Measurements from ENCODE around the gene AAMDC.

The AAMDC gene

GRCh38 chr11:77820565-77821348 lies at the start of gene AAMDC, which contains the start of gene RSF1:
Gene AAMDC (plus strand): TSS chr11:77821144. CDS start chr11:77842497, 21,353 bp downstream.
Gene RSF1 (minus strand): TSS chr11:77820722. CDS start chr11:77820714, 8 bp downstream.
- Histone ChIP-seq H3K9ac (ENCODE audit: low read length) (peak within 1 kb of the TSS; percentile 96), H3K4me3 (ENCODE audit: low read length) (peak within 1 kb of the TSS; percentile 87), H3K4me1 (ENCODE audit: control insufficient read depth, insufficient read depth, low read length) (peaks cover 11% of the 10 kb centered on the region), H3K9me3 (ENCODE audit: control insufficient read depth, low read length) (no peaks in the 10 kb centered on the region), H3K36me3 (ENCODE audit: control insufficient read depth, insufficient read depth, low read length) (no peaks in the 10 kb centered on the region), H3K27me3 (ENCODE audit: control insufficient read depth, insufficient read depth, low read length) (no peaks in the 10 kb centered on the region)

DNA sequence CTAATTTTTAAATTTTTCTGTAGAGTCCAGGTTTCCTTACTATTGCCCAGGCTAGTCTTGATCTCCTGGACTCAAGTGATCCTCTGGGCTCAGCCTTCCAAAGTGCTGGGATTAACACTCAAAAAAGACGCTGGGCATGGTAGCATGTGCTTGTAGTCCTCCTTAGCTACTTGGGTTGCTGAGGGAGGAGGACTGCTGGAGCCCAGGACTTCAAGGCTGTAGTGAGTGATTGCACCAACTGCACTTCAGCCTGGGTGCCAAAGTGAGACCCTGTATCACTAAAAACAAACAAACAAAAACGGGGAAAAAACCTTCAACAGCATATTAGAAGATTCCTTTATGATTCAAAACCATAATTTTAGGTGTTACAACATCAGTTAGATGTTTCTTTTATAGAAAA lies 45.0 kb upstream of the AAMDC start:
- H3K27me3 ChIP-seq (ENCODE audit: control insufficient read depth, insufficient read depth, low read length) = no peaks in the 10 kb centered on the region
- peaks cover 4% of the 10 kb centered on the region for H3K4me1 ChIP-seq (ENCODE audit: control insufficient read depth, insufficient read depth, low read length)
- H3K4me3 ChIP-seq (ENCODE audit: low read length) = no peak overlapping the region
- no peak overlapping the region for H3K9ac ChIP-seq (ENCODE audit: low read length)
- H3K36me3 ChIP-seq (ENCODE audit: control insufficient read depth, insufficient read depth, low read length) = no peaks in the 10 kb centered on the region
- H3K9me3 ChIP-seq (ENCODE audit: control insufficient read depth, low read length) = no peaks in the 10 kb centered on the region

- Histone ChIP-seq H3K4me3 (ENCODE audit: low read length) (no peak overlapping the region), H3K36me3 (ENCODE audit: control insufficient read depth, insufficient read depth, low read length) (no peaks in the 10 kb centered on the region), H3K9me3 (ENCODE audit: control insufficient read depth, low read length) (no peaks in the 10 kb centered on the region), H3K4me1 (ENCODE audit: control insufficient read depth, insufficient read depth, low read length) (no peaks in the 10 kb centered on the region), H3K9ac (ENCODE audit: low read length) (no peak overlapping the region), H3K27me3 (ENCODE audit: control insufficient read depth, insufficient read depth, low read length) (no peaks in the 10 kb centered on the region)
Observed at GRCh38 chr11:77776455-77776854, 44.5 kb upstream of the AAMDC start.

- Histone ChIP-seq H3K4me1 (ENCODE audit: control insufficient read depth, insufficient read depth, low read length) (no peaks in the 10 kb centered on the region), H3K4me3 (ENCODE audit: low read length) (no peak overlapping the region), H3K9ac (ENCODE audit: low read length) (no peak overlapping the region), H3K27me3 (ENCODE audit: control insufficient read depth, insufficient read depth, low read length) (no peaks in the 10 kb centered on the region), H3K36me3 (ENCODE audit: control insufficient read depth, insufficient read depth, low read length) (no peaks in the 10 kb centered on the region), H3K9me3 (ENCODE audit: control insufficient read depth, low read length) (no peaks in the 10 kb centered on the region)
Observed at GRCh38 chr11:77778118-77778517, 42.8 kb upstream of the AAMDC start.

DNA sequence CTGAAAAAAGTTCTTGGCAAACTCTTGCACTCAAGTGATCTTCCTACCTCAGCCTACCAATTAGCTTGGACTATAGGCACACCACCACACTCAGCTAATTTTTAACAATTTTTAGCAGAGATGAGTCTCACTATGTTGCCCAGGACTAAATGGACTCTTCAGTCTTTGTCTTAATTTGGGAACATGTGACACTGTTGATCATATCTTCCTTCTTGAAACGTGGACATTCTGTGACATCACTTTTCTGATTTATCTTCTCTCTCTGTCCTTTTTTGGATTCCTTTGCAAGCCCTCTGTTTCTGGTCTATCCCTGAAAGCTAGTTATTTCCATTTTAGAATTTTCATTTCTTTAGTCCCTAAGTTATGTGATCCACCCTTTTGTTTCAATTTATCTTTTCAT lies 42.4 kb upstream of the AAMDC start:
- Histone ChIP-seq H3K4me3 (ENCODE audit: low read length) (no peak overlapping the region), H3K9ac (ENCODE audit: low read length) (no peak overlapping the region), H3K36me3 (ENCODE audit: control insufficient read depth, insufficient read depth, low read length) (no peaks in the 10 kb centered on the region), H3K27me3 (ENCODE audit: control insufficient read depth, insufficient read depth, low read length) (no peaks in the 10 kb centered on the region), H3K4me1 (ENCODE audit: control insufficient read depth, insufficient read depth, low read length) (no peaks in the 10 kb centered on the region), H3K9me3 (ENCODE audit: control insufficient read depth, low read length) (no peaks in the 10 kb centered on the region)

DNA sequence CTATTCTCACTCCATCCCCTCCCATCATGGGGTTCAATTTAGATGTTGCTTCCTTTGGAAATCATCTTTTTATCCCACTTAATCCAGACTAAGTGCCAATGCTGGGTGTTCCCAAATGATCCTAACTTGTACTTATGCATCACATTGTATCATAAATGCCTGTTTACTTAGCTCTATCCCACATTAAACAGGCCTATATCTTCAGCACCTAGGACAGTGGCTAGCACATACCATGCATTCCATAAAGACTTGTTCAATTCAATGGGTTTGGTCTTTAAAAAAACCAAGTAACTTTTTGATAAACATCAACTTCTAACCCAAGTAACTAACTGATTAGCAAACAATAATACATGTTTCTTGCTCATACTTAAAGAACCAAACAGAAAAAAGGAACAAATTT lies 41.0 kb upstream of the AAMDC start:
- no peaks in the 10 kb centered on the region for H3K4me1 ChIP-seq (ENCODE audit: control insufficient read depth, insufficient read depth, low read length)
- H3K9me3 ChIP-seq (ENCODE audit: control insufficient read depth, low read length) = no peaks in the 10 kb centered on the region
- no peak overlapping the region for H3K9ac ChIP-seq (ENCODE audit: low read length)
- H3K4me3 ChIP-seq (ENCODE audit: low read length) = no peak overlapping the region
- no peaks in the 10 kb centered on the region for H3K27me3 ChIP-seq (ENCODE audit: control insufficient read depth, insufficient read depth, low read length)
- H3K36me3 ChIP-seq (ENCODE audit: control insufficient read depth, insufficient read depth, low read length) = no peaks in the 10 kb centered on the region

- no peaks in the 10 kb centered on the region for H3K27me3 ChIP-seq (ENCODE audit: control insufficient read depth, insufficient read depth, low read length)
- H3K9ac ChIP-seq (ENCODE audit: low read length) = no peak overlapping the region
- H3K4me3 ChIP-seq (ENCODE audit: low read length) = no peak overlapping the region
- H3K9me3 ChIP-seq (ENCODE audit: control insufficient read depth, low read length) = no peaks in the 10 kb centered on the region
- H3K36me3 ChIP-seq (ENCODE audit: control insufficient read depth, insufficient read depth, low read length) = no peaks in the 10 kb centered on the region
- no peaks in the 10 kb centered on the region for H3K4me1 ChIP-seq (ENCODE audit: control insufficient read depth, insufficient read depth, low read length)
Observed at GRCh38 chr11:77783025-77783424, 37.9 kb upstream of the AAMDC start.

DNA sequence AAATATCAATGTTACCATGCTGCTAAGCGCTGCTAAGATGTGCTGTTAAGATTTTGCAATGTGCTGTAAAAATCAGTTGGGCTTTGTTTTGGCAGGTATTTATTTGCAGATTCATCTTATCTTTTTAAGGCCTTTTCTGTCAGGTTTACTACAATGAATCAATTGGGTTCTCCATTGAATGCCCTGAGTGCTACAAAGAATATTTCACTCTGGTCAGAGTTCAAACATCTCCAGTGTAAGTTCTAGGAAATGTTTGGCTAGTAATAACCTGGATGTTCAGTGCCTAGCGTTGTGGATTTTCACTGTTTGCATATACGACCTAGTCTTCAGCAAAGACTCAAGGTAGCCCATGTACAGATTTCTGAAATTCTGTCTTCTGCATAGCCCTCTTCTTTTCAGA lies 36.4 kb upstream of the AAMDC start:
- Histone ChIP-seq H3K36me3 (ENCODE audit: control insufficient read depth, insufficient read depth, low read length) (no peaks in the 10 kb centered on the region), H3K4me3 (ENCODE audit: low read length) (no peak overlapping the region)

DNA sequence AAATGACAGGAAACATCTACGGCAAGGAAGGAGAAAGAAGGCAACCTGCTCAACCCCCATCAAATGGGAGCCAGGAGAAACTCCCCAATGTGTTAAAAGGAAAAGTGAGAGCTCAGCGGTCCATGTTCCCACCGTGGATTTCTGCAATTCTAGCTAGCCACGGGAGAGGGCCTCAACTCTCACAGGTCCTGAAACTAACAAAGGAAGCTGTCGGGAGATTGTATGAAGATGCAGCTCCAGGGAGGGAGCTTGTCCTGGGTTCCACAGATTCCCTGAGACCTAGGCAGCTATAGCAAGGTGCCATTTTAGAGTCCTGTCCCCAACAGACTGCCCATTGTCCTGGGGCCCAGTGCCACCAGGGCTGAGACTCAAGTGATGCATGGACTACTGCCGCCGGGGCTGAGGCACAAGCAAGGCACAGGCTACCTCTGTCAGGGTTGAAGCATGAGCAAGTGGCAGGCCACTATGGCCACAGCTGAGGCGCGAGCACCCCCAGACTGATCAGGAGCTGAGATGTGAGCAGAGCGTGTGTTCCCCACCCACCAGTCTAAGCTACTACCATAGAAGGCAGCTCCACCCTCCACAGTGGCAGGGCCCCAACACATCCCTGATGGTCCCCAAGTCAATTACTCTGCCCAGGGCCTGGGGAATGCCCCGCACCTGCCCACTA lies 31.7 kb upstream of the AAMDC start:
- H3K27me3 ChIP-seq (ENCODE audit: control insufficient read depth, insufficient read depth, low read length) = no peaks in the 10 kb centered on the region
- H3K4me1 ChIP-seq (ENCODE audit: control insufficient read depth, insufficient read depth, low read length) = no peaks in the 10 kb centered on the region
- no peak overlapping the region for H3K9ac ChIP-seq (ENCODE audit: low read length)
- no peaks in the 10 kb centered on the region for H3K9me3 ChIP-seq (ENCODE audit: control insufficient read depth, low read length)
- H3K4me3 ChIP-seq (ENCODE audit: low read length) = no peak overlapping the region
- H3K36me3 ChIP-seq (ENCODE audit: control insufficient read depth, insufficient read depth, low read length) = no peaks in the 10 kb centered on the region

More for the DNA sequence above, 36.4 kb upstream of the AAMDC start:
- Histone ChIP-seq H3K9me3 (ENCODE audit: control insufficient read depth, low read length) (no peaks in the 10 kb centered on the region), H3K4me1 (ENCODE audit: control insufficient read depth, insufficient read depth, low read length) (no peaks in the 10 kb centered on the region), H3K9ac (ENCODE audit: low read length) (no peak overlapping the region), H3K27me3 (ENCODE audit: control insufficient read depth, insufficient read depth, low read length) (no peaks in the 10 kb centered on the region)

DNA sequence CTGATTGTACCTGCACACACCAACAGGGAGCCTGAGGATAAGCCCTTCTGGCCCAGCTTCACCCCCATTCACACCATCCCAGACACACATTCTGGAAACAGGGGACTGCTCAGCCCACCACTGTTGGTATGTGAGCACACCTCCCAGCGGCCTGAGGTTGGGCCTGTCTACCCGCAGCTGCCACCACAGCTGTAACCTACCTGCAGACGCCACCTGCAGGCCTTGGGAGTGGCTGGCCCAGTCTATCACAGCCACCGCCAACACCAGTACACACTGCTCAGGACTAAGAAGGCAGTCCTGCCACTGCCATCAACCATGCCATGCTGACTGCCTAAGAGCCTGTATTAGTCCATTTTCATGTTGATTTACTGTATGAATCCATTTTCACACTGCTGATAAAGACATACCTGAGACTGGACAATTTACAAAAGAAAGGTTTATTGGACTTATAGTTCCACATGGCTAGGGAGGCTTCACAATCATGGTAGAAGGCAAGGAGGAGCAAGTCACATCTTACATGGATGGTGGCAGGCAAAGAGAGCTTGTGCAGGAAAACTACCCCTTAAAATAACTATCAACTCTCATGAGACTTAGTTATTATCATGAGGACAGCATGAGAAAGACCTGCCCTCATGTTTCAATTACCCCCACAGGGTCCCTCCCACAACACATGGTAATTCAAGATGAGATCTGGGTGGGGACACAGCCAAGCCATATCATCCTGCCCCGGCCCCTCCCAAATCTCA lies 31.0 kb upstream of the AAMDC start:
- no peaks in the 10 kb centered on the region for H3K9me3 ChIP-seq (ENCODE audit: control insufficient read depth, low read length)
- H3K4me3 ChIP-seq (ENCODE audit: low read length) = no peak overlapping the region
- H3K27me3 ChIP-seq (ENCODE audit: control insufficient read depth, insufficient read depth, low read length) = no peaks in the 10 kb centered on the region
- no peaks in the 10 kb centered on the region for H3K4me1 ChIP-seq (ENCODE audit: control insufficient read depth, insufficient read depth, low read length)
- H3K36me3 ChIP-seq (ENCODE audit: control insufficient read depth, insufficient read depth, low read length) = no peaks in the 10 kb centered on the region
- H3K9ac ChIP-seq (ENCODE audit: low read length) = no peak overlapping the region

DNA sequence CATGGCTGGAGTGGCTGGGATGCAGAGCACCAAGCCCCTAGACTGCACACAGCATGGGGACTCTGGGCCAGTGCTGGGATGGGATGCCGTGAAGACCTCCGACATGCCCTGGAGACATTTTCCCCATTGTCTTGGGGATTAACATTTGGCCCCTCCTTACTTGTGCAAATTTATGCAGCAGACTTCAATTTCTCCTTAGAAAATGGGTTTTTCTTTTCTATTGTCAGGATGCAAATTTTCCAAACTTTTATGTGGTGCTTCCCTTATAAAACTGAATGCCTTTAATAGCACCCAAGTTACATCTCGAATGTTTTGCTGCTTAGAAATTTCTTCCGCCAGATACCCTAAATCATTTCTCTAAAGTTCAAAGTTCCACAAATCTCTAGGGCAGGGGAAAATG lies 29.6 kb upstream of the AAMDC start:
- Histone ChIP-seq H3K4me3 (ENCODE audit: low read length) (no peak overlapping the region), H3K9me3 (ENCODE audit: control insufficient read depth, low read length) (no peaks in the 10 kb centered on the region), H3K27me3 (ENCODE audit: control insufficient read depth, insufficient read depth, low read length) (no peaks in the 10 kb centered on the region), H3K36me3 (ENCODE audit: control insufficient read depth, insufficient read depth, low read length) (no peaks in the 10 kb centered on the region), H3K4me1 (ENCODE audit: control insufficient read depth, insufficient read depth, low read length) (no peaks in the 10 kb centered on the region), H3K9ac (ENCODE audit: low read length) (no peak overlapping the region)

DNA sequence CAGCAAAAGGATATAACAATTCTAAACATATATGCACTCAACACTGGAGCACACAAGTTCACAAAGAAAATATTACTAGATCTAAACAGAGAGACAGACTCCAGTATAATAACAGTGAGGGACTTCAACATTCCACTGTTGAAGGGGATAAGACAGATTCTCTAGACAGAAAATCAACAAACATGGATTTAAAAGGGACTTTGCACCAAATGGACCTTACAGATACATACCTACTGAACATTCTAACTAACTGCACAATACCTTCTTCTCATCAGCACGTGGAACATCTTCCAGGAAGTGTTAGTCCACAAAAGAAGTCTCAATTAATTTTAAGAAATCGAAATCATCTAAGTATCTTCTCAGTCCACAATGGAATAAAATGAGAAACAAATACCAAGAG lies 27.0 kb upstream of the AAMDC start:
- Histone ChIP-seq H3K4me3 (ENCODE audit: low read length) (no peak overlapping the region), H3K9ac (ENCODE audit: low read length) (no peak overlapping the region), H3K36me3 (ENCODE audit: control insufficient read depth, insufficient read depth, low read length) (no peaks in the 10 kb centered on the region), H3K9me3 (ENCODE audit: control insufficient read depth, low read length) (no peaks in the 10 kb centered on the region), H3K27me3 (ENCODE audit: control insufficient read depth, insufficient read depth, low read length) (no peaks in the 10 kb centered on the region), H3K4me1 (ENCODE audit: control insufficient read depth, insufficient read depth, low read length) (no peaks in the 10 kb centered on the region)
